ENCODE measurements around the gene FBXO30.

Gene FBXO30

GRCh38 chr6:145744619-145745018, 70.0 kb downstream of the FBXO30 start:
- no peak for DNase-seq
